Dedifferentiated amniotic fluid mesenchymal stem cell (primary cell): ENCODE data around the gene GULP1.

ENCODE experiments used
- DNase-seq: peaks from one replicate; pipeline ENCODE4 v3.0.0-alpha.2; 2016; ENCODE audit errors: extremely low spot score

Gene GULP1

DNA sequence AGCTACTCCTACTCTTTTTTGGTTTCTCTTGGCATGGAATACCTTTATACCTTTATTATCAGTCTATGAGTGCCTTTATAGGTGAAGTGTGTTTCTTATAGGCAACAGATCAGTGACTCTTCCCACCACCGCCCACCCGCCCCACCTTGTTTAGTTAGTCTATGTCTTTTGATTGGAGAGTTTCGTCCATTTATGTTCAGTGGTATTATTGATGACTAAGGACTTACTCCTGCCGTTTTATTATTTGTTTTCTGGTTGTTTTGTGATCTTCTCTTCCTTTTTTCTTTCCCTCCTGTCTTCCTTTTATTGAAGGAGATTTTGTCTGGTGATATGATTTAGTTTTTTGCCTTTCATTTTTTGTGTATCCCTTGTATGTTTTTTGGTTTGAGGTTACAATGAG is 179.5 kb downstream of the GULP1 start:
- no peak for DNase-seq

- DNase-seq = no peak
Measured at GRCh38 chr2:188473306-188473705, 181.6 kb downstream of the GULP1 start.

DNA sequence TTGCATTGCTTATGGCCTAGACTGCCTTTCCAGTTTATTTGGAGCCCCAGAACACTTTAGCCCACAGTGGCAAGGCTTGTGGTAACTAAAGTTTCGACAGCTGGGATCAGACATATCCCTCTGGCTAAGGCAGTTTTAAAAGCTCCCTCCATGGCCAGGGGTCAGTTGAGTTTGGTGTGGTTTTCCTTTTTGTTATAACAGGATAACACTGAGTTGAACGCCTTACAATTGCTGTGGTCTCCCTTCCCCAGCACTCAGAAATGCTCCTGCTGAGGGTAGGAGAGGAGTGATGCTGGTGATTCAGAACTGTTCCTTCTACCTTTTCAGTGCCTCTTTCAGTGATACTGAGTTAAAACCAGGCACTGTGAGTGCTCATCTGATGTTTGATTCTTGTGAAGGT is 182.6 kb downstream of the GULP1 start:
- DNase-seq = no peak

DNA sequence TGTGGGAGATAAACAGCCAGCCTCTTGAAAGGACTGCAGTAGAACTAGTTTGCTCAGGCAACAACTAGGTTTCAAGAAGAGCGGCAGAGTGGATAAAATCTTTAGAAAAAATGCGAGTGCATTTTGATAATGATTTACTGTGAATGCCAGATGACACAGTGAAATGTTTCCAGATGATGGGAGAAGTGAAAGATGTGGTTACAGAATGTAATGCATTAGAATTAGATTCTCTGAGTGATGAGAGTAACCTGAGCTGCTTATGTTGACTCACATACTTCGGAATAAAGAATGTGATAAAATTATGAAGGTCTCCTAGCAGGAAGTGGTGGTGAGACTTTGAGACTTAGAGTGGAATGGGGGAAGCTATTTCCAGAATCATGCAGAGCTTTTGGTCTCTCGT is 184.3 kb downstream of the GULP1 start:
- DNase-seq = peak; percentile 74

DNA sequence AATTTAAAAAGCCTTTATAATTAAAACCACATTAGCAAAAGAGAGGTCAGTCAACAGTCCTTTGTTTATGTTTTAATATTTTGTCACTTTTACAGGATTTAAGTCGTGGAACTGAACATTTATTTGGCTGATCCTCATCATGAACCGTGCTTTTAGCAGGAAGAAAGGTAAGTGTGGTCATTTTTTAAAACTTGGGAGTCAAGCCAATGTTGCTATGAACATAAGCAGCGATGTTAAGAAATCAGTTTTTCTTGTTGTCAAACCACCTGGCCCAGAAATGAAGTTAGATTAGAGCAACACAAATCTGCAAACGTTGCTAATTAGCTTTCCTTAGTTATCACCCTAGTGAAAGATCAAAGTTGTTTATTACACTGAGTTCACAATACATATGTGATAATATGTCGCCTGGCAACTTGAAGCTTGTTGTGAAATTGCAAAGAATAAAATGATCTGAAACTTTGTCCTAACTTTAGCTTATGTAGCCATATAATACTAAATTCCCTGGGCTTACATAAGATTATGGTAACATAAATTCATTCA is 186.0 kb downstream of the GULP1 start:
- DNase-seq = no peak

GRCh38 chr2:188478724-188479123 is 187.1 kb downstream of the GULP1 start:
- no peak for DNase-seq

- DNase-seq = no peak
Measured at GRCh38 chr2:188481474-188481873, 189.8 kb downstream of the GULP1 start.

GRCh38 chr2:188485496-188485895 is 193.8 kb downstream of the GULP1 start:
- DNase-seq = no peak

DNA sequence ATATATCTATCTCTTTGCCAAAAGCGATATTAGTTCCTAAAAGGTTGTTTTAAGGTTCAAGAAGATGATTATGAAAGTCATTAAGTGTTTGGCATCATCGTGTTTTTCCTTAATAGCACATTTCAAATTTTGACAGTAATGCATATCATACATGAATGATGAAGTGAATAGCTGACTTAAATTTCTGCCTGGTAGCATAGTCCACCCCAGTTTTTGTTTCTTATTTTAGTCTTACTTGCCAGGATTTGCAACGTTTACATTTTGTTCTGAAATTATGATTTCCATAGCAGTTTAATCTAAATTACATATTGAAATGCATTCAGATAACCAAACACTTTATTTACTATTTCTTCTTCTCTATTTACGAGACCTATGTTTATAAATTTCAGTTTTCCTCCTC is 201.1 kb downstream of the GULP1 start:
- DNase-seq = no peak

GRCh38 chr2:188494906-188495305 is 203.2 kb downstream of the GULP1 start:
- DNase-seq = no peak

- DNase-seq = peak; percentile 89
Measured at GRCh38 chr2:188495969-188496431, 204.3 kb downstream of the GULP1 start.

- no peak for DNase-seq
Measured at GRCh38 chr2:188497726-188498125, 206.1 kb downstream of the GULP1 start.

- no peak for DNase-seq
Measured at GRCh38 chr2:188503975-188504374, 212.3 kb downstream of the GULP1 start.

DNA sequence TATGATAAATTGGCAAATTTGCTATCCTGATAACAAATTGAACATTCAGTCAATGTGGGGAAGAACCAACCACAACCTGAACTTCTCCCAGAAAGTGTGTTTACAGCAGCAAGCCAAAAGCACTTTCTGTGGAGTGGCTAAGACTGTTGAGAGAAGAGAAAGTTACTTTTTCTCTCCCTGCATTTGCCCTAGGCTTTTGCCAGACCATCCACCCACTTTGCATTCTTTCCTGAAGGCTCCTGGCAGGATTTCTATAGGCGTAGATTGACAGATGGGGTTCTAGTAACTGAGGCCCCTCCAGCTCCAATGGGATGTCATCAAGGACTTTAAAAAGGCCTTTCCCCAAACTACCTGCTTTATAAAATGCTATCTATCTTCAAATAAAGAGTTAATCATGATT is 215.2 kb downstream of the GULP1 start:
- DNase-seq = no peak

DNA sequence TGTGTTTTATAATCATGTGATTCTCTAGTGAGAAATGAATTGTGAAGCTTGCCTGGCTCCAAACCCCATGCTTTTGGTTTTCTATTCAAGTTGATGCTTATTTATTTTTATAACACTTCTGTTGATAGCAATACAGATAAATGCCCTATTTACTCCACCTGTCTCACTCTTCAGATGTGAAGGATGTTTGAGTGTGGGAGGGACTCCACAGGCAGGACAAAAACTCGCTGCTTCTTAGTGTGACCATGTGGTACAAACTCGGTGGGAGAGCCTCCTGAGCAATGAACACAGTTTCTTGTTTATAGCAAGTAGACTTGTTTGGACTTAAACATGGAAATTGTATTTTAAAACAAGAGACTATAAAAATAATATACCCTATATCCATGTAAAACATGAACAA is 219.7 kb downstream of the GULP1 start:
- no peak for DNase-seq

DNA sequence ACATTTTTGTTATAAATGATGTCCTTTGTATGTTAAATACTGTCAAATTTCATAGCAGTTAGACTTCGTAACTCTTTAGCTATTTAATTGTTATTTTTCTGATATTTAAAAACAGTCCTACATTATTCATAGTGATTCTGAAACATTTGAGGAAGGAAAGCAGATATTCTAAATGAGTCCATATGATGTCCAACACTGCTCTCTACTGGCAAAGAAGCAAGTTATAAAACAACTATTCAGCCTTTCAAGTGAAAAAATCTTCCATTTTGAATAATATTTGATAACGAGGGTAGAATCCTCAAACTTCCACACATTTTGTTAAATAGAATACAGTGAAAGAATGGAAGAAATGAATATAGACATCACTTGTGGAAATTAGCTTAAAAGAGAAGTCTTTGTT is 220.8 kb downstream of the GULP1 start:
- peak; percentile 85 for DNase-seq

DNA sequence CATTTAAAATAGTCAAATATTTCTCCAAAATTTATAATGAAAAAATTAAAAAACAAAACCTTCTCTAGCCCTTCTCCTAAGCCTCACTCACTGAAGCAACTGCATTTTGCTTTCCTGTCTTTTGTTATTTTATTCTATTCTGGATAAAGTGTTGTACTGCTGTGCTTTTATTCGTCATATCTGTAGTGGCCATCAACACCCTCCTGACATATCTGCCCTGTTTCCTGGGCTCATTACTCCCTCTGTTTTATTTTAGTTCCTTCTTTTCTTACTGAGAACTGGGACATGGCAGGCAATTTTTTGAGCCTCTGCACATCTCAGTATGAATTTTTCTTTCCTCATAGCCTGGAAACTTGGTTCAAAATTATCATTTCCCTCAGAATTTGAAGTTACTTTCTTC is 224.2 kb downstream of the GULP1 start:
- DNase-seq = no peak

DNA sequence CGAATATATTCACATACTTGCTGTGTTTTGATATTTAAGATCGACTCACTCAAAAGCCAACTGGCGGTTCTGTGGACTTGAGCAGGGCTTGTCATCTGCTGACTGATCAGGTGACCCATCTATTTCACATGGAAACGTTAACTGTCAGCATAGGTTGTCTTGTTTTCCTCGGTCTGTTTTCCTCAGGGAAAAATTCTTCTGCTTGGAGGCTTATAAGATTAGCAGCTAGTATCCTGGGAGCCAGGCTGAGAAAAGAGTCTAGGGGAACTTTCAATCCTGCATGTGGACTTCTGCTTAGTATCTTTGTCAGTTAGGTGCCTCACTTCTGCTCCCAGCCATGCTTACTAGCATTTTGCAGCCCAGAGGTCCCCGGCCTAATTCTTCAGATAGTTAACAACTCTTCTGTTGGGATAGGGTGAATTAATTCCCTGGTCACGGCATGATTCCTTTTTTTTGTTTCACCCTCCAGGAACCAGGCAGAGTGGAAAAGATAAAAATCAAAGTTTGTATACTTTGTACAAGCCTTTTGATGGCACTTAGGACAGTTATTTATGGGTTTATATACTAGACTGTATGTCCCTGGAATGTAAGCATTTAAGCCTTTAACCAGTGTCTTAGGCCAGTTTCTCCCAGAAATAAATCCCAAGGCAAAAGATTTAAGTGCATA is 226.0 kb downstream of the GULP1 start:
- no peak for DNase-seq

DNA sequence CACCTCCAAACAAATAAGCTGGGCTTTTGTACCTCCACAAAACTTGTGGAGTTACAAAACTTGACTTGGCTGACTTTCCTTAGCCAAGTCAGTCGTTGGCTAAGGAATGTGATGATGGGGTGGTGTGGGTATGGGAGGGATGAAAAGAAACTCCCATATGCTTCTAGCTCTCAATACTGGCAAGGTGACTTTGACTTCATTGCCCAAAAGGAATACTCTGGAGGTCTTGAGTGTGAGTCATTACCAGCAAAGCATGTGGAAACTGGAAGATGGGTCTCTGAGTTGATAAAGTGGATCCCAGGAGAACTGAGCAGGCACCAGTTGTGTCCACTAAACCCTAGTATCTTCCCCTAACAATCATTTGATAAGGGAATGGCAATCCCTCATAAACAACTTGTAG is 226.7 kb downstream of the GULP1 start:
- DNase-seq = no peak

DNA sequence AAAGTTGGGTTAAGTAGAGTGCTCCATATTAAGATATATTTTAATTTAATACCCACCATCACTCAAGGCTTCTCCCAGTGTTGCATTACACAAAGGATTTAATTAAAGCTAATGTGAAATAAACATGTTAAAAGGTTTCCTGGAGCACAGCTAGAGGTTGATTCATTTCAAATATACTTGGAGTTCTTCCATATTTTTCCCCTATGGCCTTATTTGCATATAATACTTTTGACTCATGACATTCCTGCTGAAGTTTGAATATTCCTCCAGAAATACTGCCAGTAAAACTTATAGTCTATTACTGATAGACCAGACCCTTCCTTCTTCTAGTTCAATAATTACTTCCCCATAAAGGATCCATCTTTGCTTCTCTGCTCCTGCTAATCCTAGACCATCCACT is 227.5 kb downstream of the GULP1 start:
- DNase-seq = peak; percentile 26

GRCh38 chr2:188522517-188522916 is 230.8 kb downstream of the GULP1 start:
- DNase-seq = no peak

DNA sequence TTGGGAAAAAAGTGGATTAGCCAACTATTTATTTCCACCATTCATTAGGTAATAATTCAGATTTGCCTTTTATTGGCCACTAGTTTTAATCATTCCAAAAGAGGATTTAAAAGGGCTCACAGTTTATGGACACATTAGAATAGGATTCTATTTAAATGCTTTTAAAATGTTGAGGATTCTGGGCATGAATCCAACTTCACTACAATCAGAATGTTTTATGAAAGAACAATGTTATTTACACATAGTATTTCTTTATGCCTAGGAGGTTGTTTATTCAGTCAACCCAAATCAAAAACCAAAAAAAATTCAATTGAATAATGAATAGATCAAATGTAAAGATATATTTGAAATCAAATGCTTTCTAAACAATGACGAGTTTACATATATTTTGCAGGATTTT is 232.2 kb downstream of the GULP1 start:
- no peak for DNase-seq

- peak; percentile 75 for DNase-seq
Measured at GRCh38 chr2:188524519-188525113, 232.9 kb downstream of the GULP1 start.

DNA sequence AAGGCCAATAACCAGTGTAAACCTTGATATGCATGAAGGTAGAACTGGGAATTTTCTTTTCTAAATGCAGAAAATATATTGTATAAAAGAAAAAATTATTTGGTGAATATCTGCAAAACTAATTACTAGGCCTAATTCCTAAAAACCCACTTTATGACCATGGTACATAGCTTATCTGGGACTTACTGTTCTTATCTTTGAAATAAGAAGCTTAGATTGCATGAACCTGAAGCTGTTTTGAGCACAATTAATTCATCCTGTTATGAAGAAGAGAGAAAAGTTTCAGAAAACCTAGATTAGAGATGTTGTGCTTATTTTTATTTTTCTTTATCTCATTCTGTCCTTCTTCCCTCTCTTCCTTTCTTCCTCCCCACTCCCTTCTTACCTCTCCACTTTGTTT is 235.0 kb downstream of the GULP1 start:
- no peak for DNase-seq
